ENCODE results near the gene MED17.
"Not testable (repeated sequence)": the region's sequence is repeated elsewhere in the genome, so short reads cannot be mapped to it uniquely, and the experiment has no call there.

MED17 gene

GRCh38 chr11:93757301-93757700, 26.8 kb upstream of the MED17 start:
- H3K4me3 ChIP-seq (ENCODE audit: low read depth, low read length, poor library complexity, severe bottlenecking), result no peak overlapping the region
- H2AFZ ChIP-seq (ENCODE audit: low read length), result no peak overlapping the region
- no peaks in the 10 kb centered on the region for H3K9me2 ChIP-seq (ENCODE audit: low read depth, low read length)
- H3K9ac ChIP-seq (ENCODE audit: low read length), result no peak overlapping the region
- H3K9me3 ChIP-seq (ENCODE audit: low read length), result no peaks in the 10 kb centered on the region
- H3K79me2 ChIP-seq (ENCODE audit: insufficient read depth, low read length), result no peaks in the 10 kb centered on the region
- TF ChIP-seq CTCF (IDR thresholded peaks at IDR 0.05; ENCODE audit: low read length) (no peak), EZH2 (IDR thresholded peaks at IDR 0.05; ENCODE audit: borderline replicate concordance, low read length) (no peak)
- H3K27ac ChIP-seq (ENCODE audit: low read depth, low read length, poor library complexity, severe bottlenecking), result no peak overlapping the region
- no peaks in the 10 kb centered on the region for H3F3A ChIP-seq (ENCODE audit: insufficient read depth, low read length)
- no peaks in the 10 kb centered on the region for H4K20me1 ChIP-seq (ENCODE audit: insufficient read depth, low read length)
- H3K4me2 ChIP-seq (ENCODE audit: low read length), result no peak overlapping the region
- H3K27me3 ChIP-seq (ENCODE audit: insufficient read depth, low read length), result no peaks in the 10 kb centered on the region
- no peaks in the 10 kb centered on the region for H3K4me1 ChIP-seq (ENCODE audit: insufficient read depth, low read length, severe bottlenecking)
- peaks cover 68% of the 10 kb centered on the region for H3K36me3 ChIP-seq (ENCODE audit: insufficient read depth, low read length)

DNA sequence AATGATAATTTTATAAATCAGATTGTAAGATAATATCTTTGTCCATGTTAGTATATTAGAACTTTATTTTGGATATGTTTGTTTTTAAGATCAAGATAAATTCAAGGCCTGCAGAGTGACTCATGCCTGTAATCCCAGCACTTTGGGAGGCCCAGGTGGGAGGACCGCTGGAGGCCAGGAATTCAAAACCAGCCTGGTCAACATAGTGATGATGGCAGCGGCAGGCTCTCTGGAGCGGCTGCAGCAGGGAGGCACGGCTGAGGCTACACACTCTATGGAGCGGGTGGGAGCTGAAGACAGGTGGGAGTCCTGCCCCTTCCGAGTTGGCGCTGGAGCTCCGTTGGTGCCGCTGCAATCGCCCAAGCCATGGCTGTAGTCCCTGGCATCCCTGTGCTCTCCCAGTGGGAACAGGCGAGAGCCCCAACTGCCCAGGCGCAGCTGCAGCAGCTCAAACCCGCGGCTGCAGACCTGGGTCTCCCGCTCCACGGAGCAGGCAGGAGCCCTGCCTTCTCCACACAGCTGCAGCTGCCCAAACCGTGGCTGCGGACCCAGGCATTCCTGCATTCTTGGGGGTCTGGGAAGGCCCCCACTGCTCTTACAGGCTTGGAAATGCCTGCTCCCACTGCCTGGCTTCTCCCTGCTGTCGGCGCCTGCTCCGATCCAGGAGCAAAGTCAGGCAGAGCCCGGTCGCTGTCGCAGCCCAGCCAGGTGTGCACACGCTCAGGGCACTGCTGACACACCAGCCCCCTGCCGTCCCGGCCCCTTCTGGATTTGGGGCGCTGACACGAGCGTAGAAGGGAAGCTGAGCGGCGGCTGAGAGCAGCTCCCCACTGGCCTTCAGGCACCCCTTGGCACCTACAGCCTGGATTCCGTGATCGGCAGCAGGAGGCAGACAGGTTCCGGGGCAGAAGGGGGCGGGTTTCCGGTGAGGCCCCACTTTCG, 25.9 kb upstream of the MED17 start:
- no peak overlapping the region for H2AFZ ChIP-seq (ENCODE audit: low read length)
- H3K4me3 ChIP-seq (ENCODE audit: low read depth, low read length, poor library complexity, severe bottlenecking), result no peak overlapping the region
- peaks cover 75% of the 10 kb centered on the region for H3K36me3 ChIP-seq (ENCODE audit: insufficient read depth, low read length)
- no peaks in the 10 kb centered on the region for H3K9me2 ChIP-seq (ENCODE audit: low read depth, low read length)
- no peaks in the 10 kb centered on the region for H3K9me3 ChIP-seq (ENCODE audit: low read length)
- H4K20me1 ChIP-seq (ENCODE audit: insufficient read depth, low read length), result no peaks in the 10 kb centered on the region
- TF ChIP-seq CTCF (IDR thresholded peaks at IDR 0.05; ENCODE audit: low read length) (no peak), EZH2 (IDR thresholded peaks at IDR 0.05; ENCODE audit: borderline replicate concordance, low read length) (no peak)
- H3K79me2 ChIP-seq (ENCODE audit: insufficient read depth, low read length), result no peaks in the 10 kb centered on the region
- no peaks in the 10 kb centered on the region for H3K27me3 ChIP-seq (ENCODE audit: insufficient read depth, low read length)
- H3K27ac ChIP-seq (ENCODE audit: low read depth, low read length, poor library complexity, severe bottlenecking), result no peak overlapping the region
- no peaks in the 10 kb centered on the region for H3K4me1 ChIP-seq (ENCODE audit: insufficient read depth, low read length, severe bottlenecking)
- H3K9ac ChIP-seq (ENCODE audit: low read length), result no peak overlapping the region
- H3K4me2 ChIP-seq (ENCODE audit: low read length), result no peak overlapping the region
- H3F3A ChIP-seq (ENCODE audit: insufficient read depth, low read length), result no peaks in the 10 kb centered on the region

GRCh38 chr11:93759123-93759522, 25.0 kb upstream of the MED17 start:
- not testable (repeated sequence) for H3K9ac ChIP-seq (ENCODE audit: low read length); H3K79me2 ChIP-seq (ENCODE audit: insufficient read depth, low read length); H3K9me2 ChIP-seq (ENCODE audit: low read depth, low read length); H4K20me1 ChIP-seq (ENCODE audit: insufficient read depth, low read length); H3K27me3 ChIP-seq (ENCODE audit: insufficient read depth, low read length); H3K27ac ChIP-seq (ENCODE audit: low read depth, low read length, poor library complexity, severe bottlenecking); H2AFZ ChIP-seq (ENCODE audit: low read length); H3K9me3 ChIP-seq (ENCODE audit: low read length); H3K4me2 ChIP-seq (ENCODE audit: low read length); H3F3A ChIP-seq (ENCODE audit: insufficient read depth, low read length); H3K4me3 ChIP-seq (ENCODE audit: low read depth, low read length, poor library complexity, severe bottlenecking); H3K4me1 ChIP-seq (ENCODE audit: insufficient read depth, low read length, severe bottlenecking)
- peaks cover 76% of the 10 kb centered on the region for H3K36me3 ChIP-seq (ENCODE audit: insufficient read depth, low read length)

DNA sequence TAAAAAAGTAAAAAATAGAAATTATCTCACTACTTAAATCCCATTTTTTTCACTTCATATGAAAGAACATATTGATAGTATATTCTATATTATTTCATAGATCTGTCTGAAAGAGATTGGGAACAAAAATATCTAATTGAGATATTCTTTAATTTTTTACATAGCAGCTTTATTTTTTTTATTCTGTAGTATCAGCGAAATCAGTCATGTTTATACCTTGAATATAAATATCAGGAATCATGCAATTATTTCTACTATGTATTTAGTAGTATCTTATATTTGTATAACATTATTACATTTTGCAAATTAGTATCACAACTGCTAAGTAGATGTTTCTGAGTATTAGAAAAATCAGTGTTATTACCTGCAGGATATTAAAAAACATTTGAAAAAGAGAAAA, 22.2 kb upstream of the MED17 start:
- peaks cover 59% of the 10 kb centered on the region for H3K36me3 ChIP-seq (ENCODE audit: insufficient read depth, low read length)
- no peak overlapping the region for H3K9ac ChIP-seq (ENCODE audit: low read length)
- H2AFZ ChIP-seq (ENCODE audit: low read length), result no peak overlapping the region
- no peak overlapping the region for H3K4me3 ChIP-seq (ENCODE audit: low read depth, low read length, poor library complexity, severe bottlenecking)
- TF ChIP-seq CTCF (IDR thresholded peaks at IDR 0.05; ENCODE audit: low read length) (no peak), EZH2 (IDR thresholded peaks at IDR 0.05; ENCODE audit: borderline replicate concordance, low read length) (no peak)
- no peaks in the 10 kb centered on the region for H4K20me1 ChIP-seq (ENCODE audit: insufficient read depth, low read length)
- no peaks in the 10 kb centered on the region for H3K79me2 ChIP-seq (ENCODE audit: insufficient read depth, low read length)
- H3K27me3 ChIP-seq (ENCODE audit: insufficient read depth, low read length), result no peaks in the 10 kb centered on the region
- H3K4me2 ChIP-seq (ENCODE audit: low read length), result no peak overlapping the region
- no peak overlapping the region for H3K27ac ChIP-seq (ENCODE audit: low read depth, low read length, poor library complexity, severe bottlenecking)
- no peaks in the 10 kb centered on the region for H3K4me1 ChIP-seq (ENCODE audit: insufficient read depth, low read length, severe bottlenecking)
- no peaks in the 10 kb centered on the region for H3K9me2 ChIP-seq (ENCODE audit: low read depth, low read length)
- H3K9me3 ChIP-seq (ENCODE audit: low read length), result 0 out of 2 replicates have a peak, but pooled peaks cover 7% of the 10 kb centered on the region
- H3F3A ChIP-seq (ENCODE audit: insufficient read depth, low read length), result no peaks in the 10 kb centered on the region

Data from OCI-LY1 (cell line).